Trophoblast cell (in vitro differentiated cells and primary cell): ENCODE data around the gene PLVAP.

ENCODE experiments used
- DNase-seq, 2 donors: peaks; one replicate each; pipeline ENCODE4 v3.0.0-alpha.2; 2016
- H2AFZ ChIP-seq: 2 replicates; pipeline ENCODE4 v1.6.1; 2013; ENCODE audit warnings: low read length, moderate library complexity, mild to moderate bottlenecking; ENCODE audit not compliant: insufficient read depth, poor library complexity
- H2AK5ac ChIP-seq: 2 replicates; pipeline ENCODE4 v1.6.1; 2013; ENCODE audit warnings: mild to moderate bottlenecking, low read length
- H2BK120ac ChIP-seq: 2 replicates; pipeline ENCODE4 v1.6.1; 2013; ENCODE audit warnings: low read length, mild to moderate bottlenecking, moderate library complexity; ENCODE audit not compliant: insufficient read depth, poor library complexity
- H2BK12ac ChIP-seq: 2 replicates; pipeline ENCODE4 v1.6.1; 2013; ENCODE audit warnings: mild to moderate bottlenecking, low read length, moderate library complexity
- H2BK5ac ChIP-seq: 2 replicates; pipeline ENCODE4 v1.6.1; 2013; ENCODE audit warnings: low read length, low read depth, moderate library complexity, mild to moderate bottlenecking; ENCODE audit not compliant: poor library complexity
- H3K14ac ChIP-seq: 2 replicates; pipeline ENCODE4 v1.6.1; 2013; ENCODE audit warnings: mild to moderate bottlenecking, low read length
- H3K18ac ChIP-seq: 2 replicates; pipeline ENCODE4 v1.6.1; 2013; ENCODE audit warnings: mild to moderate bottlenecking, low read length
- H3K23ac ChIP-seq: 2 replicates; pipeline ENCODE4 v1.6.1; 2013; ENCODE audit warnings: low read length
- H3K27ac ChIP-seq: 2 replicates; pipeline ENCODE4 v1.5.1; 2013; ENCODE audit warnings: low read depth, mild to moderate bottlenecking, inconsistent platforms, low read length, moderate library complexity
- H3K27me3 ChIP-seq: 2 replicates; pipeline ENCODE4 v1.6.1; 2013; ENCODE audit warnings: inconsistent platforms, mild to moderate bottlenecking, low read length, moderate library complexity; ENCODE audit not compliant: insufficient read depth
- H3K36me3 ChIP-seq, 2 experiments: 1 replicate in 1 of 2; 2 replicates in 1 of 2; pipeline ENCODE4 v1.6.1; 2013; ENCODE audit warnings: low read length in 2 of 2, mild to moderate bottlenecking in 2 of 2, moderate library complexity in 1 of 2; ENCODE audit not compliant: insufficient read depth in 2 of 2, control insufficient read depth in 1 of 2
- H3K4ac ChIP-seq: 2 replicates; pipeline ENCODE4 v1.6.1; 2013; ENCODE audit warnings: low read depth, mild to moderate bottlenecking, low read length, moderate library complexity
- H3K4me1 ChIP-seq, 2 experiments: 1 replicate in 1 of 2; 2 replicates in 1 of 2; pipeline ENCODE4 v1.6.1; 2013; ENCODE audit warnings: low read length in 2 of 2, mild to moderate bottlenecking in 2 of 2, moderate library complexity in 1 of 2; ENCODE audit not compliant: insufficient read depth in 2 of 2, control insufficient read depth in 1 of 2
- H3K4me2 ChIP-seq: 2 replicates; pipeline ENCODE4 v1.6.1; 2013; ENCODE audit warnings: inconsistent platforms, mild to moderate bottlenecking, low read length, moderate library complexity
- H3K4me3 ChIP-seq: 2 replicates; pipeline ENCODE4 v1.5.1; 2013; ENCODE audit warnings: mild to moderate bottlenecking, low read depth, low read length, inconsistent platforms
- H3K79me1 ChIP-seq: one replicate; pipeline ENCODE4 v1.6.1; 2013; ENCODE audit warnings: low read length
- H3K79me2 ChIP-seq: 2 replicates; pipeline ENCODE4 v1.6.1; 2013; ENCODE audit warnings: low read length, mild to moderate bottlenecking; ENCODE audit not compliant: control insufficient read depth, insufficient read depth, poor library complexity
- H3K9ac ChIP-seq: 2 replicates; pipeline ENCODE4 v1.6.1; 2013; ENCODE audit warnings: mild to moderate bottlenecking, low read length
- H3K9me3 ChIP-seq: 2 replicates; pipeline ENCODE4 v1.6.1; 2013; ENCODE audit warnings: low read depth, mild to moderate bottlenecking, control low read depth, inconsistent platforms, low read length; ENCODE audit not compliant: insufficient read depth
- H4K12ac ChIP-seq: 2 replicates; pipeline ENCODE4 v1.6.1; 2013; ENCODE audit warnings: low read depth, mild to moderate bottlenecking, low read length, moderate library complexity
- H4K8ac ChIP-seq: 2 replicates; pipeline ENCODE4 v1.6.1; 2013; ENCODE audit warnings: low read depth, mild to moderate bottlenecking, low read length, moderate library complexity
- H4K91ac ChIP-seq: one replicate; pipeline ENCODE4 v1.6.1; 2013; ENCODE audit warnings: low read depth, mild to moderate bottlenecking, low read length, moderate library complexity
- WGBS: extraction: QIAGEN DNeasy Blood & Tissue Kit; methylation state at CpG from one replicate; pipeline ENCODE4 v1.1.7; 2013; ENCODE audit warnings: missing lambda C conversion rate; ENCODE audit not compliant: insufficient read length, insufficient coverage; ENCODE audit errors: extremely low coverage; 5-methylcytosine and 5-hydroxymethylcytosine counted together

The PLVAP gene

DNA sequence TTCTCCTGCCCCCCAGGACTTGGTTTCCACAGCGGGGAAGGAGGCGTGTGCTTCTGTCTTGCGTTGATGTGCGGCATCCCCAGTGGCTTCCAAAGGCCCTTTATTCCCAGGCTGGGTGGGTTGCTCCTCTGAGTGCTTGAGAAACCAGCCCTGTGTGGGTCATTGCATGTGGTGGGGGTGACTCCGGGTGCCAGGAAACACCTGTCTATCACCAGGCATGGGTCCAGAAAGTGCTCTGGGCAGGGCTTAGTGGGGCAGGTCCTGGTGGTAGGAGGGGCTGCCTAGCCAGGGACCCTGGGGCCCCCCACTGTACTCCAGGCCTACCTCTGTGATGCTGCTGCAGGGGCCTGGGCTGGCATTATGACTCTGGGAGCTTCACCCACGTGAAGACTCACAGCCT is 58.2 kb downstream of the PLVAP start:
- H3K23ac ChIP-seq = no peak overlapping the region
- H3K27me3 ChIP-seq = no peaks in the 10 kb centered on the region
- no peak overlapping the region for H3K9ac ChIP-seq
- H3K14ac ChIP-seq = no peak overlapping the region
- DNase-seq = peak in 1 of 2 donors; percentile 0
- no peak overlapping the region for H2BK12ac ChIP-seq
- H2AFZ ChIP-seq = no peak overlapping the region
- H3K4me2 ChIP-seq = no peak overlapping the region
- no peak overlapping the region for H4K12ac ChIP-seq
- no peak overlapping the region for H3K4me3 ChIP-seq
- H3K9me3 ChIP-seq = peaks cover 3% of the 10 kb centered on the region
- H4K8ac ChIP-seq = no peak overlapping the region
- no peak overlapping the region for H3K27ac ChIP-seq
- no peak overlapping the region for H3K18ac ChIP-seq
- no peak overlapping the region for H3K4ac ChIP-seq
- WGBS = no CpG with 5 or more reads among the region's 6 CpGs
- no peaks in the 10 kb centered on the region for H3K4me1 ChIP-seq
- H3K79me1 ChIP-seq = no peaks in the 10 kb centered on the region
- no peak overlapping the region for H2BK120ac ChIP-seq
- H3K36me3 ChIP-seq = peaks cover 65 to 66% of the 10 kb centered on the region in 2 experiments
- no peak overlapping the region for H2BK5ac ChIP-seq
- no peak overlapping the region for H2AK5ac ChIP-seq
- H3K79me2 ChIP-seq = no peaks in the 10 kb centered on the region
- H4K91ac ChIP-seq = no peak overlapping the region

DNA sequence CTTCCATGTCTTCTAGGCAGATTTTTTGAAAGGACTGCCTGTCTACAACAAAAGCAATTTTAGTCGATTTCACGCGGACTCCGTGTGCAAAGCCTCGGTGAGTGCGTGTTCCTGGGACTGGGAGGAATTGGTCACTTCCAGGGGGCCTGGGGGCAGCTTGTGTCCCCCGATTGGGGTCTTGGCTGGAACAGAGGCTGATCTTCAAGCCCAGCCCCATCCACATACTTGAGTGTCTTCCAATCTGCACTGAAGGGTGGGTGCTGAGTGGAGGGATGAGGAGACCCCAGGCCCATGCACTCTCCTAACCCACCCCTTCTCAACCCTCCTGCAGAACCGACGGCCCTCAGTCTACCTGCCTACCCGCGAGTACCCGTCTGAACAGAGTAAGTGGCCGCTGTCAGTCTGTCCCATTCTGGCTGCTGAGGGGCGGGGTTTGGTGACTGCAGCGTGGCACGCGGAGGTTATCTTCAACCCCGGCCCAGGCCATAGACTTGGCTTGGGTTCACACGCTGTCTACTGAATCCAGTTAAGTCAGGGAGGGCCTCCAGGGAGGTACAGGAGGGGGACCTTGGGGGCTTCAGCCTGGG is 63.0 kb downstream of the PLVAP start:
- Histone ChIP-seq H3K23ac (no peak overlapping the region), H3K4me2 (no peak overlapping the region), H3K79me1 (peaks cover 14% of the 10 kb centered on the region), H4K8ac (no peak overlapping the region), H3K18ac (peak overlapping the region; percentile 58), H3K14ac (no peak overlapping the region), H3K9me3 (peaks cover 4% of the 10 kb centered on the region), H2AFZ (no peak overlapping the region), H2BK120ac (no peak overlapping the region), H4K91ac (no peak overlapping the region), H3K4me3 (no peak overlapping the region), H2BK12ac (no peak overlapping the region), H2AK5ac (no peak overlapping the region), H3K36me3 (peaks cover 39 to 46% of the 10 kb centered on the region in 2 experiments), H3K4me1 (peaks cover 26 to 29% of the 10 kb centered on the region in 2 experiments), H3K79me2 (peaks cover 14% of the 10 kb centered on the region), H3K27ac (no peak overlapping the region), H2BK5ac (no peak overlapping the region), H3K4ac (peak overlapping the region; percentile 29), H3K27me3 (no peaks in the 10 kb centered on the region), H3K9ac (no peak overlapping the region), H4K12ac (no peak overlapping the region)
- DNase-seq = no peak
- WGBS = no CpG with 5 or more reads among the region's 19 CpGs

DNA sequence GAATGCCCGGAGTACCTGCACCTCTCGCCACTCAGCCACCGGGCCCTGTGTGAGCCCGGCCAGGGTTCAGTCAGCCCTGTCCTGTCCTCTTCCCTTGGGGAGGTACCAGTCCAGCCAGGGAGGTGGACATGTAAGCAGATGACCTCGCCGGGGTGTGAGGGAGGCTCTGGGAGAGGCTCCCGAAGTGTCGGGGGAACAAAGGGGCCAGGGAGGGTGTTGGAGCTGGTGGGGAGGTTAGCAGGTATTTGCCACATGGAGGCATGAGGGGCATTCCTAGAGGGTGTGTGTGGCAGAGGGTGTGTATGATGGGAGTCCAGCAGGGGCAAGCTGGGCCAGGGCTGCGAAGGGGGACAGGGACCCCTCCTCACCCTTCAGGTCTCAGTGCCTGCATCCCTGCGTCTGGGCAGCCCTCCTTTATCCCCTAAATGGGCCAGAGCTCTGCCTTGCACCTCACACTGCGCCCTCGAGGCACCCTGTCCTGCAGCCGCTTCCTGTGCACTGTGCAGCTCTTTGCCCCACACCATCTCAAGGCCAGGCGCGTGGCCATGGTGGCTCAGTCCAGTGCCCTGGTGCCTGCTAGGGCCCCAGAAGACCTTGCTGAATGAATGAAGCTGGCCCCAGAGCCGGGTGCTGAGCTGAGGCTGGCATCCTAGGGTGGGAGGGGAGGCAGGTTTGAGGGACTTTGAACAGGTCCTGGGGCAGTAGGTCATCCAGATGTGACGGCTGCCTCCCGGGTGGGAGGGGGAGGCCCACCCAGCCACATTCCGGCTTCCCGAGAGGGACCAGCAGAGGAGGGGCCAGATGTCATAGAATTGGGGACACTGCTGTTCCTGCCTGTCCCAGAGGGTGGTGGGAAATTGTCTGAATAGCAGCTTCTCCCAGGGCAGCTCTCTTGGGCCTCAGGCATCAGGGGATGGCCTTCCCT is 64.7 kb downstream of the PLVAP start:
- no CpG with 5 or more reads among the region's 20 CpGs for WGBS
- peaks cover 4% of the 10 kb centered on the region for H3K9me3 ChIP-seq

DNA sequence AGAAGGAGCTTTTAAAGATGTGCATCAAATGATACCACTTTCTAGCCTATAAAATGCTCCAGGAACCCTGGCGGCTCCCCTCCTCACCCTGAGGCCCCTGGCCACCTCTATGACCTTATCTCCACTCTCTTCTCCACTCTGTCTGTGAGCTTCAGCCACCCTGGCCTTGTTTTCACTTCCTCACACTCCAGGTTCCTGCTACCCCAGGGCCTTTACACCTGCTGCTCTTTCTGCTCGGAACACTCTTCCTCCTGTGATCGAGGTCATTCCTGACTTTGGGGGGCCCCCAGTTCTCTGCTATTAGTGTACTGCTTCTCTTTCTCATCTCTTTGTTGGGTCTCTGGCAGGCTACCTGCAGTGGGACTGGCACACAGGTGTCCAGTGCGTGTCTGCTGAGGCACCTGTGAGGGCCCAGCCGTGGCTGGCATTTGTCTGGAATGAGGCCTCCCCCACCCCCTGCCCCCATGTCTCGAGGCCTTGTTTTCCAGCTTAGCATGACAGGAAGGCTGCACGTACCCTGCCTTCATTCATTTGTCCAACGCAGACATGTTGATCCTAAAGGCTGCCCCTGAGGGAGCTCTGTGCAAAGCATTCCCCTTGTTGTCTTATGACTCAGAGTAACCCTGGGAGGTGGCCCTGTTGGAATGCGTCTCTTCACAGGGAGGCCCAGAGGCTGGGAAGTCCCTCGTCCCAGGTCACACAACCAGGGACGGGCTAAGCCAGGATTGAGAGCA is 65.5 kb downstream of the PLVAP start:
- no peak overlapping the region for H2AK5ac ChIP-seq
- peak overlapping the region; percentile 6 for H3K4me3 ChIP-seq
- peaks cover 14% of the 10 kb centered on the region for H3K79me2 ChIP-seq
- H2BK120ac ChIP-seq = no peak overlapping the region
- H3K4me1 ChIP-seq = peaks cover 29 to 34% of the 10 kb centered on the region in 2 experiments
- H4K91ac ChIP-seq = peak overlapping the region; percentile 61
- peaks cover 28 to 35% of the 10 kb centered on the region in 2 experiments for H3K36me3 ChIP-seq
- H3K79me1 ChIP-seq = peaks cover 14% of the 10 kb centered on the region
- H4K12ac ChIP-seq = no peak overlapping the region
- H3K4me2 ChIP-seq = peak overlapping the region; percentile 46
- DNase-seq = peak; percentile 99
- peak overlapping the region; percentile 83 for H3K27ac ChIP-seq
- no peak overlapping the region for H2AFZ ChIP-seq
- no peaks in the 10 kb centered on the region for H3K27me3 ChIP-seq
- peak overlapping the region; percentile 63 for H2BK12ac ChIP-seq
- H3K9me3 ChIP-seq = peaks cover 4% of the 10 kb centered on the region
- no CpG with 5 or more reads among the region's 11 CpGs for WGBS
- H3K14ac ChIP-seq = peak overlapping the region; percentile 2
- H3K4ac ChIP-seq = no peak overlapping the region
- peak overlapping the region; percentile 10 for H2BK5ac ChIP-seq
- H4K8ac ChIP-seq = no peak overlapping the region
- no peak overlapping the region for H3K23ac ChIP-seq
- peak overlapping the region; percentile 2 for H3K18ac ChIP-seq
- no peak overlapping the region for H3K9ac ChIP-seq

More for the DNA sequence above, 64.7 kb downstream of the PLVAP start:
- Histone ChIP-seq H3K14ac (peak overlapping the region; percentile 17), H3K36me3 (peaks cover 29 to 40% of the 10 kb centered on the region in 2 experiments), H2BK120ac (peak overlapping the region; percentile 15), H3K27me3 (no peaks in the 10 kb centered on the region), H3K9ac (peak overlapping the region; percentile 42), H3K23ac (no peak overlapping the region), H4K8ac (peak overlapping the region; percentile 24), H3K4me1 (peaks cover 29 to 34% of the 10 kb centered on the region in 2 experiments), H4K91ac (peak overlapping the region; percentile 58), H2AK5ac (no peak overlapping the region), H2BK5ac (peak overlapping the region; percentile 10), H3K4me2 (peak overlapping the region; percentile 46), H3K18ac (peak overlapping the region; percentile 15), H3K27ac (peak overlapping the region; percentile 83), H3K79me1 (peaks cover 14% of the 10 kb centered on the region), H3K79me2 (peaks cover 14% of the 10 kb centered on the region), H4K12ac (no peak overlapping the region), H3K4me3 (peak overlapping the region; percentile 6), H3K4ac (peak overlapping the region; percentile 47), H2BK12ac (peak overlapping the region; percentile 5), H2AFZ (no peak overlapping the region)
- DNase-seq = no peak
